Mesenchymal stem cell (in vitro differentiated cells and primary cell): Measurements from ENCODE around the gene UBE2D3.
"Not testable (repeated sequence)": the region's sequence is repeated elsewhere in the genome, so short reads cannot be mapped to it uniquely, and the experiment has no call there.

Experiments
- DNase-seq: peaks from one replicate; pipeline ENCODE4 v3.0.0-alpha.2; 2013
- H2AFZ ChIP-seq: one replicate; pipeline ENCODE4 v1.6.1; 2013; ENCODE audit warnings: low read depth, mild to moderate bottlenecking, control low read depth, inconsistent platforms, low read length, moderate library complexity
- H2AK5ac ChIP-seq: 2 replicates; pipeline ENCODE4 v1.6.1; 2013; ENCODE audit warnings: low read length, moderate library complexity, mild to moderate bottlenecking, inconsistent platforms; ENCODE audit not compliant: severe bottlenecking
- H2BK120ac ChIP-seq: one replicate; pipeline ENCODE4 v1.6.1; 2013; ENCODE audit warnings: low read depth, mild to moderate bottlenecking, inconsistent platforms, low read length, moderate library complexity
- H2BK12ac ChIP-seq, 2 experiments: one replicate each; pipeline ENCODE4 v1.6.1; 2013; ENCODE audit warnings: inconsistent platforms in 2 of 2, low read length in 2 of 2, mild to moderate bottlenecking in 2 of 2, moderate library complexity in 2 of 2, control low read depth in 1 of 2
- H2BK15ac ChIP-seq: one replicate; pipeline ENCODE4 v1.6.1; 2013; ENCODE audit warnings: mild to moderate bottlenecking, low read depth, inconsistent platforms; ENCODE audit not compliant: poor library complexity, severe bottlenecking
- H2BK5ac ChIP-seq: 2 replicates; pipeline ENCODE4 v1.6.1; 2013; ENCODE audit warnings: low read depth, mild to moderate bottlenecking, low read length, control low read depth, inconsistent platforms; ENCODE audit not compliant: poor library complexity, severe bottlenecking
- H3K14ac ChIP-seq, 2 experiments: one replicate each; pipeline ENCODE4 v1.6.1; 2013; ENCODE audit warnings: inconsistent platforms in 2 of 2, low read length in 2 of 2, control low read depth in 1 of 2, mild to moderate bottlenecking in 1 of 2, moderate library complexity in 1 of 2
- H3K18ac ChIP-seq, 2 experiments: one replicate each; pipeline ENCODE4 v1.6.1; 2013; ENCODE audit warnings: inconsistent platforms in 2 of 2, low read length in 2 of 2, control low read depth in 1 of 2, low read depth in 1 of 2, mild to moderate bottlenecking in 1 of 2
- H3K23ac ChIP-seq, 2 experiments: one replicate each; pipeline ENCODE4 v1.6.1; 2013; ENCODE audit warnings: inconsistent platforms in 2 of 2, low read length in 2 of 2, mild to moderate bottlenecking in 2 of 2, moderate library complexity in 2 of 2, control low read depth in 1 of 2
- H3K27ac ChIP-seq: 2 replicates; pipeline ENCODE4 v1.5.1; 2013; ENCODE audit warnings: mild to moderate bottlenecking, moderate library complexity, low read length, control low read depth, inconsistent platforms; ENCODE audit not compliant: poor library complexity, severe bottlenecking
- H3K27me3 ChIP-seq, 2 experiments: 2 replicates each; pipeline versions ENCODE4 v1.6.1 to v1.7.0; 2013; ENCODE audit warnings: low read length in 2 of 2, mild to moderate bottlenecking in 2 of 2, moderate library complexity in 2 of 2, control low read depth in 1 of 2, inconsistent platforms in 1 of 2; ENCODE audit not compliant: control insufficient read depth in 1 of 2, insufficient read depth in 1 of 2
- H3K36me3 ChIP-seq, 2 experiments: 2 replicates each; pipeline versions ENCODE4 v1.6.1 to v1.7.0; 2013; ENCODE audit warnings: low read length in 2 of 2, control low read depth in 1 of 2, inconsistent platforms in 1 of 2, low read depth in 1 of 2, mild to moderate bottlenecking in 1 of 2; ENCODE audit not compliant: insufficient read depth in 2 of 2, control insufficient read depth in 1 of 2
- H3K4ac ChIP-seq, 2 experiments: one replicate each; pipeline ENCODE4 v1.6.1; 2013; ENCODE audit warnings: inconsistent platforms in 2 of 2, low read length in 2 of 2, mild to moderate bottlenecking in 2 of 2, moderate library complexity in 2 of 2, control low read depth in 1 of 2, low read depth in 1 of 2
- H3K4me1 ChIP-seq: 2 replicates; pipeline ENCODE4 v1.6.1; 2013; ENCODE audit warnings: low read depth, low read length, control low read depth; ENCODE audit not compliant: control insufficient read depth, insufficient read depth
- H3K4me2 ChIP-seq: 2 replicates; pipeline ENCODE4 v1.6.1; 2013; ENCODE audit warnings: low read length, mild to moderate bottlenecking, inconsistent platforms; ENCODE audit not compliant: poor library complexity, severe bottlenecking
- H3K4me3 ChIP-seq, 2 experiments: 2 replicates each; pipeline versions ENCODE4 v1.5.1 to v1.7.0; 2013; ENCODE audit warnings: low read length in 2 of 2, mild to moderate bottlenecking in 2 of 2, control low read depth in 1 of 2, low read depth in 1 of 2; ENCODE audit not compliant: insufficient read depth in 1 of 2
- H3K79me1 ChIP-seq: replicated peaks from 2 replicates; pipeline ENCODE4 v1.6.1; 2013; ENCODE audit warnings: mild to moderate bottlenecking, control low read depth, low read length, inconsistent platforms; ENCODE audit not compliant: poor library complexity, severe bottlenecking
- H3K9ac ChIP-seq: 2 replicates; pipeline ENCODE4 v1.7.0; 2013; ENCODE audit warnings: mild to moderate bottlenecking, low read length, moderate library complexity
- H3K9me3 ChIP-seq: 2 replicates; pipeline ENCODE4 v1.7.0; 2013; ENCODE audit warnings: mild to moderate bottlenecking, low read length; ENCODE audit not compliant: control insufficient read depth
- H4K8ac ChIP-seq: one replicate; pipeline ENCODE4 v1.6.1; 2013; ENCODE audit warnings: inconsistent platforms, mild to moderate bottlenecking, low read length, moderate library complexity
- H4K91ac ChIP-seq: one replicate; pipeline ENCODE4 v1.6.1; 2013; ENCODE audit warnings: mild to moderate bottlenecking, low read length, inconsistent platforms
- WGBS: methylation state at CpG from one replicate; pipeline ENCODE4 v1.1.7; 2013; ENCODE audit warnings: mixed read lengths; 5-methylcytosine and 5-hydroxymethylcytosine counted together

Gene UBE2D3

GRCh38 chr4:102819100-102819499, 8.3 kb downstream of the UBE2D3 start:
- 95% methylated on average over 7 of the region's 10 CpGs for WGBS
- not testable (repeated sequence) for H3K4ac ChIP-seq, H3K27ac ChIP-seq, H2BK5ac ChIP-seq, H2BK15ac ChIP-seq, H2AK5ac ChIP-seq, H3K4me3 ChIP-seq, H2AFZ ChIP-seq, H3K4me2 ChIP-seq, H2BK12ac ChIP-seq, H3K27me3 ChIP-seq, H2BK120ac ChIP-seq, H3K23ac ChIP-seq, H3K4me1 ChIP-seq, H3K9me3 ChIP-seq, H3K18ac ChIP-seq, H4K8ac ChIP-seq, H4K91ac ChIP-seq, H3K14ac ChIP-seq, DNase-seq, H3K79me1 ChIP-seq
- peaks cover 0 to 26% of the 10 kb centered on the region in 2 experiments for H3K36me3 ChIP-seq
- H3K9ac ChIP-seq, result peak overlapping the region; percentile 99

GRCh38 chr4:102817613-102818268, 9.6 kb downstream of the UBE2D3 start:
- H2BK15ac ChIP-seq, result no peak overlapping the region
- 92% methylated on average over 9 of the region's 9 CpGs for WGBS
- H2AK5ac ChIP-seq, result no peak overlapping the region
- no peaks in the 10 kb centered on the region for H3K27me3 ChIP-seq
- H4K91ac ChIP-seq, result no peak overlapping the region
- H3K4me3 ChIP-seq, result peak overlapping the region in 1 of 2 experiments; percentile 40
- H3K14ac ChIP-seq, result no peak overlapping the region
- H3K18ac ChIP-seq, result no peak overlapping the region
- H3K9me3 ChIP-seq, result no peaks in the 10 kb centered on the region
- no peak overlapping the region for H2BK5ac ChIP-seq
- H2AFZ ChIP-seq, result no peak overlapping the region
- peaks cover 0 to 31% of the 10 kb centered on the region in 2 experiments for H3K36me3 ChIP-seq
- no peak overlapping the region for H2BK120ac ChIP-seq
- H3K79me1 ChIP-seq, result no peaks in the 10 kb centered on the region
- no peak overlapping the region for H2BK12ac ChIP-seq
- no peak for DNase-seq
- no peak overlapping the region for H3K4ac ChIP-seq
- H3K4me1 ChIP-seq, result peaks cover 2% of the 10 kb centered on the region
- no peak overlapping the region for H3K4me2 ChIP-seq
- peak overlapping the region; percentile 29 for H3K27ac ChIP-seq
- H3K23ac ChIP-seq, result no peak overlapping the region
- peak overlapping the region; percentile 59 for H3K9ac ChIP-seq
- no peak overlapping the region for H4K8ac ChIP-seq

GRCh38 chr4:102817021-102817605, 10.2 kb downstream of the UBE2D3 start:
- Histone ChIP-seq H2BK5ac (no peak overlapping the region), H4K8ac (no peak overlapping the region), H3K4me2 (no peak overlapping the region), H4K91ac (no peak overlapping the region), H3K23ac (no peak overlapping the region), H3K14ac (no peak overlapping the region), H3K18ac (no peak overlapping the region), H2BK12ac (no peak overlapping the region), H2BK120ac (no peak overlapping the region), H3K4me1 (no peaks in the 10 kb centered on the region), H3K9ac (peak overlapping the region; percentile 59), H3K27me3 (no peaks in the 10 kb centered on the region), H3K79me1 (no peaks in the 10 kb centered on the region), H2BK15ac (no peak overlapping the region), H3K27ac (no peak overlapping the region), H3K4ac (no peak overlapping the region), H2AK5ac (no peak overlapping the region), H3K4me3 (peak overlapping the region in 1 of 2 experiments; percentile 40), H2AFZ (no peak overlapping the region), H3K9me3 (no peaks in the 10 kb centered on the region), H3K36me3 (peaks cover 0 to 28% of the 10 kb centered on the region in 2 experiments)
- no peak for DNase-seq
- whole genome bisulfite sequencing, result no CpG with 5 or more reads among the region's 3 CpGs

- WGBS, result 54% methylated on average over 1 of the region's 2 CpGs
Measured at GRCh38 chr4:102815981-102816380, 11.4 kb downstream of the UBE2D3 start.

More at GRCh38 chr4:102815981-102816380, 11.4 kb downstream of the UBE2D3 start:
- no peak overlapping the region for H4K8ac ChIP-seq
- no peaks in the 10 kb centered on the region for H3K79me1 ChIP-seq
- peak overlapping the region; percentile 88 for H3K27ac ChIP-seq
- H3K9me3 ChIP-seq, result no peaks in the 10 kb centered on the region
- DNase-seq, result peak; percentile 91
- no peak overlapping the region for H3K14ac ChIP-seq
- no peaks in the 10 kb centered on the region for H3K27me3 ChIP-seq
- no peak overlapping the region for H2BK5ac ChIP-seq
- H3K4ac ChIP-seq, result no peak overlapping the region
- no peak overlapping the region for H3K18ac ChIP-seq
- H2BK12ac ChIP-seq, result no peak overlapping the region
- H4K91ac ChIP-seq, result no peak overlapping the region
- H3K4me3 ChIP-seq, result peak overlapping the region in 1 of 2 experiments; percentile 56
- H2AK5ac ChIP-seq, result no peak overlapping the region
- no peak overlapping the region for H3K23ac ChIP-seq
- no peak overlapping the region for H2BK15ac ChIP-seq
- no peak overlapping the region for H3K4me2 ChIP-seq
- H2BK120ac ChIP-seq, result no peak overlapping the region
- H3K36me3 ChIP-seq, result peaks cover 5 to 31% of the 10 kb centered on the region in 2 experiments
- H3K9ac ChIP-seq, result peak overlapping the region; percentile 77
- peaks cover 6% of the 10 kb centered on the region for H3K4me1 ChIP-seq
- no peak overlapping the region for H2AFZ ChIP-seq
